Common myeloid progenitor, CD34-positive (primary cell): ENCODE measurements around the gene BAIAP2.

Source experiments
- CTCF ChIA-PET: fragments of 350-600 bp; sonication (Branson Sonifier 250); formaldehyde crosslinking; loops from one replicate; lab custom pipeline; 2021; ENCODE audit warnings: antibody characterized with exemption; lab: Charles Lee
- POLR2A ChIA-PET: fragments of 350-600 bp; sonication (Branson Sonifier 250); formaldehyde crosslinking; loops from one replicate; lab custom pipeline; 2021; ENCODE audit warnings: antibody characterized with exemption; lab: Charles Lee
- DNase-seq, 3 donors: peaks; one replicate each; pipeline versions ENCODE4 v3.0.0 to v3.0.0-alpha.2; 2013
- H3K27ac ChIP-seq, 2 experiments: 1 replicate in 1 of 2; 2 replicates in 1 of 2; pipeline ENCODE4 v1.7.0; 2013; ENCODE audit warnings: inconsistent platforms in 2 of 2, low read length in 2 of 2, mild to moderate bottlenecking in 2 of 2, low read depth in 1 of 2, moderate library complexity in 1 of 2; ENCODE audit not compliant: severe bottlenecking in 2 of 2, insufficient read depth in 1 of 2, poor library complexity in 1 of 2
- H3K27me3 ChIP-seq, 5 experiments: replicated peaks in 2 of 5; 1 replicate in 3 of 5; 2 replicates in 2 of 5; pipeline versions ENCODE4 v1.6.1 to v1.7.0; 2013; ENCODE audit warnings: low read length in 4 of 5, mild to moderate bottlenecking in 2 of 5, moderate library complexity in 2 of 5, inconsistent platforms in 1 of 5; ENCODE audit not compliant: insufficient read depth in 5 of 5, control insufficient read depth in 4 of 5
- H3K36me3 ChIP-seq, 4 experiments: 1 replicate in 2 of 4; 2 replicates in 2 of 4; pipeline versions ENCODE4 v1.6.1 to v1.7.0; 2013; ENCODE audit warnings: low read length in 3 of 4, control low read depth in 1 of 4, mild to moderate bottlenecking in 1 of 4; ENCODE audit not compliant: control insufficient read depth in 4 of 4, insufficient read depth in 4 of 4
- H3K4me1 ChIP-seq, 4 experiments: 1 replicate in 3 of 4; 2 replicates in 1 of 4; pipeline versions ENCODE4 v1.6.1 to v1.7.1; 2013; ENCODE audit warnings: low read length in 3 of 4, mild to moderate bottlenecking in 3 of 4, control low read depth in 1 of 4, inconsistent platforms in 1 of 4, moderate library complexity in 1 of 4; ENCODE audit not compliant: control insufficient read depth in 4 of 4, insufficient read depth in 4 of 4; ENCODE audit errors: control extremely low read depth in 1 of 4
- H3K4me3 ChIP-seq, 7 experiments: 1 replicate in 4 of 7; 2 replicates in 3 of 7; pipeline versions ENCODE4 v1.5.1 to v1.7.0; 2013; ENCODE audit warnings: mild to moderate bottlenecking in 7 of 7, low read length in 6 of 7, moderate library complexity in 6 of 7, inconsistent platforms in 2 of 7, low read depth in 2 of 7, control low read depth in 1 of 7; ENCODE audit not compliant: insufficient read depth in 4 of 7, control insufficient read depth in 1 of 7; ENCODE audit errors: extremely low read depth in 1 of 7
- H3K9me3 ChIP-seq, 5 experiments: 1 replicate in 4 of 5; 2 replicates in 1 of 5; pipeline versions ENCODE4 v1.6.1 to v1.7.1; 2013; ENCODE audit warnings: low read length in 4 of 5, mild to moderate bottlenecking in 2 of 5, inconsistent platforms in 1 of 5, low read depth in 1 of 5, moderate library complexity in 1 of 5; ENCODE audit not compliant: control insufficient read depth in 4 of 5, insufficient read depth in 2 of 5; ENCODE audit errors: control extremely low read depth in 1 of 5
- WGBS: methylation state at CpG from one replicate; pipeline ENCODE4 v1.1.5; 2013; ENCODE audit not compliant: insufficient coverage; 5-methylcytosine and 5-hydroxymethylcytosine counted together

The BAIAP2 gene

DNA sequence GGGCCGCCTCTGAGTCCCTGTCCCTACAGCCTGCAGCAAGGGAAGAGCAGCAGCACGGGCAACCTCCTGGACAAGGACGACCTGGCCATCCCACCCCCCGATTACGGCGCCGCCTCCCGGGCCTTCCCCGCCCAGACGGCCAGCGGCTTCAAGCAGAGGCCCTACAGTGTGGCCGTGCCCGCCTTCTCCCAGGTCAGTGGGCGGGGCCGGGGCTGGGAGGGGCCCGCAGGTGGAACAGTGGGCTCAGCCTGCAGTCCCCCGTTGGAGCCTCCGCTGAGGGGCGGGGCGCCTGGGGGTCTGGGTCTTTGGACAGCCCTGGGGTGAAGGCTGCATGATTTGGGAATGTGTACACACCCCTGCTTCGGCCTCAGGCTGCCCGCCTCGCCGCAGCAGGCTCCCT, 71.8 kb downstream of the BAIAP2 start:
- POLR2A ChIA-PET, result no interaction called here
- no peaks in the 10 kb centered on the region for H3K36me3 ChIP-seq
- DNase-seq, result no peak
- no peak overlapping the region for H3K4me3 ChIP-seq
- no peak overlapping the region for H3K27ac ChIP-seq
- CTCF ChIA-PET, result interaction anchor here (1.1 to 1.2 kb wide), 2 partner anchors 83 to 118 kb away, joined by 3 read pairs; no protein-coding TSS in a partner anchor
- peaks cover 0 to 4% (median 3%) of the 10 kb centered on the region in 4 experiments for H3K4me1 ChIP-seq
- H3K9me3 ChIP-seq, result no peaks in the 10 kb centered on the region
- WGBS, result 98% methylated on average over 21 of the region's 24 CpGs
- no peaks in the 10 kb centered on the region for H3K27me3 ChIP-seq

DNA sequence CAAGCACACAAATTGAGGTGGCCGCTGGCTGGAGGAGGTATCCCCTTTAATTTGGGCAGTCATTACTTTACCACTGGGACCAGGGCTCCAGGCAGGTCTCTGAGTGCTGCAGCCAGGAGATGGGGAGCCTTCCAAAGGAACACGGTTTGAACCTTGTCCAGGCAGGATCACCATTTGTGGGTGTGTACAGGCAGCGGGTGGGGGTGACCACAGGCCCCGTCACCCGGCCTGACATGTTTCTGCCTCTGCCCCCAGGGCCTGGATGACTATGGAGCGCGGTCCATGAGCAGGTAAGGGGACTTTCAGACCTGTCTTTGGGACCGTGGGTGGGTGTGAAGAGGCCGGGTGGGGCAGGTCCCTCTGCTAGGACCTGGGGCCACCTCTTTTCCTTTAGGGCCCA, 73.3 kb downstream of the BAIAP2 start:
- WGBS, result 91% methylated on average over 9 of the region's 9 CpGs
- Histone ChIP-seq H3K4me1 (peaks cover 0 to 2% (median 0%) of the 10 kb centered on the region in 4 experiments), H3K27ac (no peak overlapping the region), H3K4me3 (no peak overlapping the region), H3K27me3 (no peaks in the 10 kb centered on the region), H3K36me3 (no peaks in the 10 kb centered on the region), H3K9me3 (no peaks in the 10 kb centered on the region)
- ChIA-PET POLR2A (no interaction called here), CTCF (interaction anchor here (1.9 kb wide), 1 partner anchor 9 kb away, joined by 4 read pairs; no protein-coding TSS in a partner anchor)
- no peak for DNase-seq

DNA sequence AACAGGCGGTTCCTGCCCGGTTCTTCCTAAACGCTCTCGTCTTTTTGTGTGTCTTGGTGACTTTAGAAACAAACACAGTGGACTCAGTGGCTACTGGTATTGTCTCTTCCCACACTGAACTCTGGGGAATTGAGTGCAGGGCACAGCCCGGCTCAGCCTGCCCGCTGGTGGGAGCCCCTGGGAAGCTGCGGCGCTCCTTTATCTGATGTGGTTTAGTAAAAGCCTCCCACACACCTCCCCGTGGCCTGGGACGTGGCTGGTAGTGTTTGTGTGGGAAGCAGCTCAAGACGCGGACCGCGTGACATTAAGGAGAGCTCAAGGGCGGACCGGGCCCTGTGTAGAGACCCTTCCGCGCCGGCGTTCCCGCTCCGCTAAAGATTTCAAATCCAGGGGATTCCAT, 75.0 kb downstream of the BAIAP2 start:
- no peak overlapping the region for H3K27ac ChIP-seq
- no peaks in the 10 kb centered on the region for H3K36me3 ChIP-seq
- no peak for DNase-seq
- H3K27me3 ChIP-seq, result no peaks in the 10 kb centered on the region
- no peaks in the 10 kb centered on the region for H3K9me3 ChIP-seq
- 93% methylated on average over 16 of the region's 22 CpGs for WGBS
- peaks cover 0 to 2% (median 0%) of the 10 kb centered on the region in 4 experiments for H3K4me1 ChIP-seq
- H3K4me3 ChIP-seq, result no peak overlapping the region
- ChIA-PET CTCF (interaction anchor here (0.9 to 1.9 kb wide), 3 partner anchors 11 to 178 kb away, joined by 3 to 4 read pairs (median 3); no protein-coding TSS in a partner anchor), POLR2A (no interaction called here)

DNA sequence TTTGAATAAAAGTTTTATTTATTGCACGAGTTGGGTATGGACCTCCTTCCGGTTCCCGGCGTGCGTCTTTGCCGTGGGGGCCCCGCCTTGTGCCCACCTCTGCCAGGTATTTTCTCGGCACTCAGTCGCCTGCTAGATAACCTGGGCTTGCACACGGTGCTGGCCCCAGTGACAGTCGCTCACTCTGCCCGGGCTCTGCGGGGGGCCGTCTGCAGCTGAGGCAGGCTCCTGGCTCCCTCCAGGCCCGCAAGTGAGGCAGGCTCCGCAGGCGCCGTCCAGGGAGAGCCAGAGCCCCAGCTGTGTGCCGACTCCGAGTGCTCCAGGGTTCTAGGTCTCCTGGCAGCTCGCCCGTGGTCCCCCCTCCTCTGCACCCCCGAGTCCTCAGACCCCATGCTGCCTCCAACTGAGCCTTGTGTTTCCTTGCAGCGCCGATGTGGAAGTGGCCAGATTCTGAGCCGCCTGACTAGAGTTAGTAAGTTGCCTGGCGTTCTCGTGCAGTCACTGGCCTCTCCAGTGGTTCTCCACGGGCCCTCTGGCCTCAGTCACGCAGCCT, 75.6 kb downstream of the BAIAP2 start:
- POLR2A ChIA-PET, result no interaction called here
- no peaks in the 10 kb centered on the region for H3K27me3 ChIP-seq
- 92% methylated on average over 27 of the region's 30 CpGs for WGBS
- H3K36me3 ChIP-seq, result no peaks in the 10 kb centered on the region
- CTCF ChIA-PET, result interaction anchor here (0.9 to 1.2 kb wide), 3 partner anchors 85 to 177 kb away, joined by 3 read pairs; no protein-coding TSS in a partner anchor
- H3K4me3 ChIP-seq, result no peak overlapping the region
- DNase-seq, result no peak
- H3K4me1 ChIP-seq, result peaks cover 0 to 2% (median 0%) of the 10 kb centered on the region in 4 experiments
- no peak overlapping the region for H3K27ac ChIP-seq
- no peaks in the 10 kb centered on the region for H3K9me3 ChIP-seq

DNA sequence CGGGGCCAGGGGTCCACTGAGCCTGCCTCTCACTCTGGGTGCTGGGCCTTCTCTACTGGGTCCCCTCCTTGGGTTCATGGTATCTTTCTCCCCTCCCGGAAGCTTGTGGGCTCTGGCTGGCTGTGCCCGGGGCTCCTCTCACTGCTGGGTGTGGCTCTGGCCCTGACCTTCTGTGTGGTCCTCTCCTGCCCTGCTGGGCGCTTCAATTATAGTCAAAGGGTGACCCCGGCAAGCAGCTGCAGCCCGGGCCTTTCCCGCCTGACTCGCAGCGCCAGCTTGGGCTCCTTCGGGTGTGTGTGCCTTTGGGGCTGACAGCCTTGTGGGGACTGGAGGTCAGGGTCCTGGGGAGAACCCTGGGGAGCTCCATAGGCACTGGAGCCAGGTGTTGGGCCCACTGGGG, 76.1 kb downstream of the BAIAP2 start:
- DNase-seq, result no peak
- POLR2A ChIA-PET, result no interaction called here
- H3K9me3 ChIP-seq, result no peaks in the 10 kb centered on the region
- WGBS, result 75% methylated on average over 4 of the region's 10 CpGs
- H3K27me3 ChIP-seq, result no peaks in the 10 kb centered on the region
- no peaks in the 10 kb centered on the region for H3K36me3 ChIP-seq
- no peak overlapping the region for H3K27ac ChIP-seq
- CTCF ChIA-PET, result interaction anchor here (1.2 kb wide), 1 partner anchor 86 kb away, joined by 3 read pairs; no protein-coding TSS in a partner anchor
- peaks cover 0 to 2% (median 0%) of the 10 kb centered on the region in 4 experiments for H3K4me1 ChIP-seq
- no peak overlapping the region for H3K4me3 ChIP-seq

DNA sequence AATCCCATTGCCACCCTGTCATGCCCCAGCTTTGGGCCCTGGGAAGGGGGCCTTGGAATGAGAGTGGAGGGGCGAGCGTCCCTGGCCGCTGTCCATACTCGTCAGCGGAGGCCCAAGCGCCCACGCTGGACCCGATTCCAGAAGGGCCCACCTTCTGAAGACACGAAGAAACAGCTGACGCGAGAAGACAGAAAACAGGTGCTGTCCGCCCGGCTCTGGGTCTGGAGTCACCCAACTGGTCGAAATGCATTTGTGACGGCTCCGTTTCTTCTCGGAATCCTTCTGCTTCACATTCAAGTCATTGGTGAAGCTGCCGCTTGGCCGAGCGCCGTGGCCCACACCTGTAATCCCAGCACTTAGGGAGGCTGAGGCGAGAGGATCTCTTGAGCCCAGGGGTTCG, 77.5 kb downstream of the BAIAP2 start:
- H3K4me3 ChIP-seq, result no peak overlapping the region
- no peaks in the 10 kb centered on the region for H3K27me3 ChIP-seq
- H3K36me3 ChIP-seq, result no peaks in the 10 kb centered on the region
- no peak overlapping the region for H3K27ac ChIP-seq
- no peak for DNase-seq
- H3K4me1 ChIP-seq, result peaks cover 0 to 2% (median 0%) of the 10 kb centered on the region in 4 experiments
- ChIA-PET POLR2A (no interaction called here), CTCF (no interaction called here)
- H3K9me3 ChIP-seq, result no peaks in the 10 kb centered on the region
- 95% methylated on average over 21 of the region's 23 CpGs for WGBS

DNA sequence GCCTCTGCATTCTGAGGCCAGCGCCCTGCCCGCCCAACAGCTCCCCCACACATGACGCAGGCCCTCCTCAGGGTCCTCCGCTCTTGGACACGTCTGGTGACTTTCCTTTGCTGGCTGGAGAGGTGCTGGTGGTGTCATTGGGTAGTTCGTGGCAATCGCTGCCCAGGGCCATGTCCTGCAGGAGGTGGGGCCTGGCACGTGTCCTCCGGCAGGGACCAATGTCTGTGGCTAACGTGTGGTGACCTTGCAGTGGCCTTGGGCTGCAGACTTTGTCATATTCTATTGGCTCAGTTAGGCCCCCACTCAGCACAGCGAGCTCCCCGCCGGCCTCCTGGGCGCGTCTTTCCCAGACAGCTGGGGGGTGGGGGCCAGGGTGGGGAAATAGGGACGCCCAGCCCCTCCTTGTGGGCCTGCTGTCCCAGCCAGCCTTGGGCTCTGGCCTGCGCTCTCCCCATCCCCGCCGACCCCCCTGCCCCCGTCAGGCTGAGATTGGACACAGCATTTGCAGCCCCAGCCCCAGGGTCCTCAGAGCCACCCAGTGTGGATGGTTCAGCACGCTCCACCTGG, 78.3 kb downstream of the BAIAP2 start:
- peaks cover 0 to 4% (median 1%) of the 10 kb centered on the region in 4 experiments for H3K4me1 ChIP-seq
- H3K36me3 ChIP-seq, result no peaks in the 10 kb centered on the region
- ChIA-PET CTCF (no interaction called here), POLR2A (no interaction called here)
- no peak overlapping the region for H3K27ac ChIP-seq
- H3K4me3 ChIP-seq, result no peak overlapping the region
- WGBS, result 95% methylated on average over 20 of the region's 21 CpGs
- no peak for DNase-seq
- H3K27me3 ChIP-seq, result no peaks in the 10 kb centered on the region
- H3K9me3 ChIP-seq, result no peaks in the 10 kb centered on the region
